Activated CD8-positive, alpha-beta memory T cell treated with anti-CD3 and anti-CD28 coated beads for 36 hours (primary cell): Measurements from ENCODE around the gene NIPAL3. TPM values are rescaled to one million over a fixed set of nuclear protein-coding genes. Genes with fewer than 3 reads are reported as not detected.
"Not testable (repeated sequence)": the region's sequence is repeated elsewhere in the genome, so short reads cannot be mapped to it uniquely, and the experiment has no call there.

Source experiments
- CTCF ChIA-PET: fragments of 350-600 bp; sonication (Branson Sonifier 250); formaldehyde crosslinking; loops from one replicate; lab custom pipeline; 2021; ENCODE audit warnings: antibody characterized with exemption; lab: Charles Lee
- POLR2A ChIA-PET: fragments of 350-600 bp; sonication (Branson Sonifier 250); formaldehyde crosslinking; loops from one replicate; lab custom pipeline; 2021; ENCODE audit warnings: antibody characterized with exemption; lab: Charles Lee
- total RNA-seq, 2 experiments: library from RNA; stranded (reverse); gene quantifications; one replicate each; pipeline ENCODE4 v1.2.3, GENCODE V29; 2021

NIPAL3 gene
- total RNA-seq, 2 experiments from 2014 or later, result 34.8 to 34.9 TPM

GRCh38 chr1:24441996-24442668 lies 26.5 kb downstream of the NIPAL3 start:
- CTCF ChIA-PET, result interaction anchor here (1.3 kb wide), 1 partner anchor 10 kb away, joined by 3 read pairs; no protein-coding TSS in a partner anchor
- POLR2A ChIA-PET, result no interaction called here

DNA sequence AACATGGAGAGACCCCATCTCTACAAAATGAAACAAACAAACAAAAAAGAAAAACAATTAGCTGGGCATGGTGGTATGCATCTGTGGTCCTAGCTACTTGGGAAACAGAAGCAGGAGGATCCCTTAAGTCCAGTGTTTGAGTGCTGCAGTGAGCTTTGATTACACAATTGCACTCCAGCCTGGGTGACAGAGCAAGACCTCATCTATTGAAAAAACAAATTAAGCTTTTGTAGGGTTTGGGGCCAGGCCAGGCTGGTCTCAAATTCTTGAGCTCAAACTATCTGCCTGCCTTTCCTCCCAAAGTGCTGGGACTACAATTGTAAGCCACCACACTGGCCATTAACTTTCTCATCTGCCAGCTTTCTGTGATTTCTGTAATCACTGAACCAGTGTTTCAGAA lies 27.2 kb downstream of the NIPAL3 start:
- CTCF ChIA-PET, result interaction anchor here (1.3 kb wide), 1 partner anchor 11 kb away, joined by 3 read pairs; no protein-coding TSS in a partner anchor
- POLR2A ChIA-PET, result no interaction called here

DNA sequence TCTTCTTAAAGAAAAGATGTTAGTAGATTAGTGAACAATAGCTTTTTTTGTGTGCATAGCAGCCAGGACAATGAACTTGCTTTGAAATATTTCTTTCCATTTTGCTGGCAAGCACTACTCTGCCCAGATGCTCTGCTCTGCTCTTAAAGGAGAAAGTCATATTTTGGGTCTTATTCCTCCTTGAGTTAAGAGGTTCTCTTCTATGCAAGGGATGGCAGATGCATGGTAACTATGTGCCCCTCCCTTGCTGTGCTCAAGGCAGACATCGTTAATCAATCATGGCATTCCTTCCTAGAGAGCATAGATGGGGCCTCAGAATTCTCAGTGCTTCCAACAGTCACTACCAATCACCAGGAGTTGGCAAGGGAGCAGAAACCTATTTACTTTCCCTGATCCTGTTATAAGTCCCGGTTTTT lies 27.6 kb downstream of the NIPAL3 start:
- POLR2A ChIA-PET, result no interaction called here

GRCh38 chr1:24446446-24446845 lies 30.8 kb downstream of the NIPAL3 start:
- POLR2A ChIA-PET, CTCF ChIA-PET: not testable (repeated sequence)

More for the DNA sequence above, 27.6 kb downstream of the NIPAL3 start:
- CTCF ChIA-PET, result no interaction called here

DNA sequence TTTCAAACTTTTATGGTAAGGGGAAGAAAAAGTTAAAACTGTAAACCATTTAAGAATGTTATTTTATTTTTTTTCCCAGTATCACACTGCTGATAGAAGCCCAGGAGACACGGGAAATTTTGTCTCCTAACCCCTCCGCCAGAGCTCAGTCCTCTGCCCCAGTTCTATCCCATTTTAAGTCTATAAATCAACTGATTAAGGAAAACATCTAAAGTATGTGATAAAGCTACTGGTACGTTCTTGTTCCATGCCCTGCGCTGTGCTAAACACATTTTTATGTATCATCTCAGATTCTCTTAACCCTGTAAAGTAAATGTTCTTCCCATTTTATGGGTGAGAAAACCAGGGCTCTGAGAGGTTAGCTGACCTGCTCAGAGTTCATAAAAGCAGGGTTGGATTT lies 34.7 kb downstream of the NIPAL3 start:
- POLR2A ChIA-PET, result no interaction called here

GRCh38 chr1:24450857-24451397 lies 35.3 kb downstream of the NIPAL3 start:
- ChIA-PET POLR2A (no interaction called here), CTCF (no interaction called here)

More for the DNA sequence above, 34.7 kb downstream of the NIPAL3 start:
- CTCF ChIA-PET, result no interaction called here

- ChIA-PET POLR2A (no interaction called here), CTCF (interaction anchor here (1.0 kb wide), 1 partner anchor 18 kb away, joined by 4 read pairs; no protein-coding TSS in a partner anchor)
These were observed 36.1 kb downstream of the NIPAL3 start for GRCh38 chr1:24451746-24452145.

DNA sequence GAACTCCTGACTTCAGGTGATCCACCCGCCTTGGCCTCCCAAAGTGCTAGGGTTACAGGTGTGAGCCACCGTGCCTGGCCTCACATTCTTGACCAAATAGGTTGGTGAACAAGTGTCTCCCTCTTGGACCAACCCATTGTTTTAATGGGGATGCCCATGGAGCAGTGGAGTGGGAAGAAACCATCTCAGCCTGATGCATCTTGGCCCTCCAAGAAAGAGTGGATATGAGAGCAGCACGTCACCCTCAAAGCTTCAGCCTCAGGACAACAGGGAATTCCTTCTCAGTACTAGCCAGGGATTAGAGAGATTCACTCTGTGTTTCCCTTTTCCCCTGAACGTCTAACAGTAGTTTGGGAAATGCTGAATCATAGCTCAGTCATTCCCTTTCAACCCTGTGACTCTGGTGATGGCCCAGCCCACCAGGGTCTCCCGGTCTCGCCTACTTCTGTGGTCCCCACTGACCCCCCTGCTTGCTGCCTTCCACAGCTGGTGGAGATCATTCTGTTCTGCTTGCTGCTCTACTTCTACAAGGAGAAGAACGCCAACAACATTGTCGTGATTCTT lies 37.4 kb downstream of the NIPAL3 start:
- CTCF ChIA-PET, result interaction anchor here (1.0 kb wide), 2 partner anchors 19 to 38 kb away, joined by 3 to 4 read pairs; partner anchors contain the start of gene NIPAL3

GRCh38 chr1:24454673-24455072 lies 39.1 kb downstream of the NIPAL3 start:
- ChIA-PET POLR2A (no interaction called here), CTCF (no interaction called here)

More for the DNA sequence above, 37.4 kb downstream of the NIPAL3 start:
- POLR2A ChIA-PET, result no interaction called here

DNA sequence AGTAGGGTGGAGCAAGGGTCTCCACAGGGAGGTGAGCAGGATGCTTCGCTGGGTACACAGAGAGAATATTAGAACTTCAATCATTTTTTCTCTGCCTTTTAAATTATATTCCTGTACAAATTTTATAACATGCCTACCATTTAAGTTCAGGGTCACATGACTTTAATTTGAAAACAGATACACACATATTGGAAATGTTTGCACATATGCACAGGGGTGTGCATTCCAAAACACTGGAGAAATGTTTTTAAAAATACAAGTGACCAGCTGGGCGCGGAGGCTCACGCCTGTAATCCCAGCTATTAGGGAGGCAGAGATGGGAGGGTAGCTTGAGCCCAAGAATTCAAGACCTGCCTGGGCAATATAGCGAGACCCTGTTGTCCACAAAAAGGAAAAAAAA lies 39.7 kb downstream of the NIPAL3 start:
- POLR2A ChIA-PET, result no interaction called here
- CTCF ChIA-PET, result no interaction called here

GRCh38 chr1:24457866-24458265 lies 42.3 kb downstream of the NIPAL3 start:
- ChIA-PET CTCF (interaction anchor here (0.6 kb wide), 1 partner anchor 43 kb away, joined by 3 read pairs; no protein-coding TSS in a partner anchor), POLR2A (no interaction called here)

DNA sequence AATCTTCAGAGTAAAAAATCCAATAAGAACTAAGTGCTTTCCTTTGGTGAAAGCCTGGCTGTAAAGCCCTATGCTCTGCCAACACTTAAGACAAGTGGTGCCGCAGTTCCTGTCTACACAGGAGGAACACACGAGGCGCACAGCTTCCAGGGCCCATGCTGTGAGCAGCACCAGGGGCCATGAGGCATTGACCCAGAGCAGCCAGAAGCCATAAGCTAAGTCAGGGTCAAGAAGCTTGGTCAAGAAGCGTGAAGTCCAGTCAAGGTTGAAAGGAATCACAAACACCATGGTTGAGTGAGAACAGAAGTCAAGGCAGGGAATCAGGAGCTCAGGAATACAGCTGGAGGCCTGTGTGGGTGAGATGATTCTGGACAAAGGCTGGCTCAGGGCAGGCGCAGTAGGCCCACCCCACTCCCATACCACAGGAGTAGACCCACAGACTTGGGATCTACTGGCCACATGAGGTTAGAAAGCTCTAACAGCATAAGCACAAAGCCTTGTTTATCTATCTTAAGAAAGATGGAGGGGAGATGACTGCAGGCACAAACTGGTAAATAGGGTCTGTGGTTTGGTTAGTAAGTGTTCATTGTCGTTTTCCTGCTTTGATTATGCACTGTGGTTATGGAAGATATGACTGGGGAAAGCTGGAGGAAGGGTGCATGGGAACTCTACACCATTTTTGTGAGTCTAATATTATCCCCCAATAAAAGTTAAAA lies 44.1 kb downstream of the NIPAL3 start:
- ChIA-PET CTCF (interaction anchor here (1.4 kb wide), 2 partner anchors 14 to 127 kb away, joined by 3 read pairs; no protein-coding TSS in a partner anchor), POLR2A (no interaction called here)

- CTCF ChIA-PET, result not testable (repeated sequence)
- POLR2A ChIA-PET, result interaction anchor here (0.6 kb wide), 1 partner anchor 79 kb away, joined by 3 read pairs; no protein-coding TSS in a partner anchor
These were observed 46.5 kb downstream of the NIPAL3 start for GRCh38 chr1:24462128-24462527.

DNA sequence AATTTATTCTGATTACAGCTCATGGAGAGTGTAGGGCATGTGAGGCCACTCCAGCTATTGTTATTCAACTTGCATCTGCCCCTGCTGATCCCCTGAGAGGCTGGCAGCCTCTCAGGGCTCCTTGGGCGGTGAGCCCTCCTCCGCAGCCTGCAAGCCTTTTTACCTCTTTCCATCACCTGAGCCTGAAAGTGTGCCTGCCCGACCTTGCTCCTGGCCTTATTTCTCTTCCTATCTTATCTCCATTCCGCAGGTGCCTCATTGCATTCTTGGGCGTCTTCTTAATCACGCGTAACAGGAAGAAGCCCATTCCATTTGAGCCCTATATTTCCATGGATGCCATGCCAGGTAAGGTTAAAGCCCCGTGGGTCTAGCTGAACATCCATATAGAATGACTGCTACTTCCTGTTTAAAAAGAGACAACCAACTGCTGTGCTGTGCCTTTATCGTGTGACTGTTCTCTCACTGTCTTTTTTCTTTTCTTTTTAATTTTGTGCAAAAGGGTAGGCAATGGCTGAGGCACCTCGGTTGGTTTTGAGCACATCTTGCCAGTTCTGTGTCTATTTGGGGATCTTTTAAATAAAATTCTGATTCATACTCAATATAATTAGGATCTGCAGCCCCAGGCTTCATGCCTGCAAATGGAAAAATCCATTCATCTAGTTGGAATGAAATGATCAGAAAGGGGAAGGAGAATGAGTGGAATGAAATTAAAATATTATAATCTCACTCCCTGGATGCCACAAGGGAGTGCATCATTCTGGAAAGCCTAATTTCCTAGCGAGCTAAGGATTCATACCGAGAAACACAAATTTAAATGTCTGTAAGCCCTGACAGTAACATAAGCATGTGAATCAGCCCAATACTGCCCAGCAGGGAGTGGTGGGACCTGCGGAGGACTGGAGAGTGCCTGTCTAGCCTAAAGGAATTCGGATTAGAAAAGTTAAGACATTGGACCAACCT lies 48.5 kb downstream of the NIPAL3 start:
- POLR2A ChIA-PET, result no interaction called here
- CTCF ChIA-PET, result interaction anchor here (1.3 kb wide), 1 partner anchor 16 kb away, joined by 3 read pairs; no protein-coding TSS in a partner anchor

DNA sequence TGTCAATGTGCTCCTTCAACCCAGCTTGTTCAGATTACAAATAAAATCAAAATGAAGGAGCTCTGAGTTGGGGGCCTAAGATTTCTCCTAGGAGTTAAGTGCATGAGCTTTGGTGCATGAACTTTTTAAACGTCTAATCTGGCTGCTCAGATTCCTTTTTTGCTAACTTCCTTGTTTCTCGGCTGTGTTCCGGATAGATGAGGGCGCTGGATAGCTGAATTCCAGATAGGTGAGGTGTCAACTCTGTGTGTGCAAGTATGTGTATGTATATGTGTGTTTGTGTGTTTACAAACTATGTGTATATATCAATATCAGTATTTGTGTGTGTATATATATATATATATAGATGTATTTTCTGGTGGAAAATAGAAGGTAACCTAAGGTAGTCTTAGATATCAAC lies 49.5 kb downstream of the NIPAL3 start:
- ChIA-PET POLR2A (no interaction called here), CTCF (interaction anchor here (1.3 kb wide), 1 partner anchor 17 kb away, joined by 3 read pairs; no protein-coding TSS in a partner anchor)

DNA sequence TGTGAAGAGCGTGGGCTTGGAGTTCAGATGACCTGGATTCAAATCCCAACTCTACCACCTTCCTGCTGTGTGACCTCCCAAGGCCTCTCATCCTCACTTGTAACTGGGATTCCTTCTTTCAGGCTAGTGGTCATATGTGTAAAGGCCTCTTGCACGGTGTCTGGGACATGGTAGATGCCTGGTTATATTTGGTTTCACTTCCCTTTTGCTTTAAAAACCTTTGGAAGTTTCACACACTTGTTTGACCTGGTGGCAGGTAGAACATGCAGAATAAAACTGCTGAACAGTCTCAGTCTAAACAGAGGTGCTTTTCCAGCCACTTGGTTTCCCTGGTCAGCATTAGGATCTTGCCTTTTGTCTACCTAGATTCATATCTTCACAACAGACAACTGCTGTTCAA lies 50.0 kb downstream of the NIPAL3 start:
- CTCF ChIA-PET, result interaction anchor here (0.6 kb wide), 1 partner anchor 508 kb away, joined by 3 read pairs; no protein-coding TSS in a partner anchor
- POLR2A ChIA-PET, result no interaction called here

GRCh38 chr1:24468685-24469316 lies 53.2 kb downstream of the NIPAL3 start:
- POLR2A ChIA-PET, result no interaction called here
- CTCF ChIA-PET, result no interaction called here

DNA sequence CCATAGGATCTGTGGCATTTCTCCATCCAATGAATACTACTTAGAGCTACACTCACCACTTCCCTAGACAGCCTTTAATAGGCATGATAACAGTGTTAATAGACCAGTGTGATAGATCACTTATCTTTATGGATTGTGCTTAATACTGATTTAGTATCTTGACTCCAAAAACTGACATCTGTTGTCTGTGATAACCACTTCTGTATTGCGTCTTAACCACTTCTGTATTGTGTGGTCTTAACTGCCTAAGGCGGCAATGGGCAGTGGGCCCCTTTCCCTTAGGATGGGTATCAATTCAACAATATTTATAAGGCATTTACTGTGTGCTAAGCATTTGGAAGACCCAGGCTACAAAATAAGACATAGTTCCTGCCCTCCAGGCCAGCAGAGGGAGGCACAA lies 55.0 kb downstream of the NIPAL3 start:
- ChIA-PET CTCF (no interaction called here), POLR2A (no interaction called here)
